Esophagus muscularis mucosa (tissue), 4 donors: Measurements from ENCODE around the gene ADGRF4. TPM values are rescaled to one million over a fixed set of nuclear protein-coding genes. Genes with fewer than 3 reads are reported as not detected.

ENCODE experiments used
- DNase-seq: peaks from one replicate; pipeline ENCODE4 v3.0.0-alpha.2; 2017; ENCODE audit errors: extremely low spot score
- H3K27ac ChIP-seq, 4 donors: fragments of 200-600 bp; sonication (generic); replicated peaks in 1 of 4; 1 replicate in 3 of 4; 2 replicates in 1 of 4; pipeline ENCODE4 v1.5.1; 2016 to 2019; ENCODE audit warnings: mild to moderate bottlenecking in 1 of 4
- H3K27me3 ChIP-seq, 4 donors: fragments of 200-600 bp; sonication (generic); one replicate each; pipeline versions ENCODE4 v1.5.1 to v1.6.0; 2016 to 2019
- H3K36me3 ChIP-seq, 4 donors: fragments of 200-600 bp; sonication (generic); one replicate each; pipeline ENCODE4 v1.5.1; 2016 to 2019
- H3K4me1 ChIP-seq, 4 donors: fragments of 200-600 bp; sonication (generic); one replicate each; pipeline ENCODE4 v1.5.1; 2016 to 2019
- H3K4me3 ChIP-seq, 4 donors: fragments of 200-600 bp; sonication (generic); 1 replicate in 2 of 4; 2 replicates in 2 of 4; pipeline ENCODE4 v1.5.1; 2016 to 2019; ENCODE audit warnings: mild to moderate bottlenecking in 4 of 4, moderate library complexity in 1 of 4
- H3K9me3 ChIP-seq, 4 donors: fragments of 200-600 bp; sonication (generic); 1 replicate in 3 of 4; 2 replicates in 1 of 4; pipeline ENCODE4 v1.5.1; 2016 to 2019
- EP300 ChIP-seq: sonication (generic); formaldehyde crosslinking; IDR thresholded peaks from one replicate; pipeline ENCODE4 v1.6.1; 2017; ENCODE audit warnings: antibody characterized with exemption
- POLR2A ChIP-seq: fragments of 450-650 bp; IDR thresholded peaks from one replicate; pipeline ENCODE4 v1.6.1; 2017; ENCODE audit warnings: antibody characterized with exemption, moderate library complexity, mild to moderate bottlenecking, low read depth
- POLR2AphosphoS5 ChIP-seq, 2 donors: sonication (generic); formaldehyde crosslinking; IDR thresholded peaks; one replicate each; pipeline ENCODE4 v1.6.1; 2017; ENCODE audit warnings: antibody characterized with exemption in 2 of 2
- WGBS: methylation state at CpG from one replicate; pipeline ENCODE4 v1.1.5; 2018; 5-methylcytosine and 5-hydroxymethylcytosine counted together
- intact Hi-C: fragments of 100-400 bp; cut with DNase I; formaldehyde crosslinking; loops from one replicate; pipeline ENCODE4 v1.15.1; 2023
- total RNA-seq, 4 donors: library from RNA; depleted of rRNA; stranded (reverse); fragments of >200 nt; gene quantifications; one replicate each; pipeline versions ENCODE4 v1.1.0 to v1.2.1, GENCODE V29; 2016
- TF ChIP-seq, protein P1 (sequence below), 3 experiments: fragments of 200-600 bp in 2 of 3; fragments of 450-650 bp in 1 of 3; sonication (generic) in 2 of 3; IDR thresholded peaks; one replicate each; pipeline ENCODE4 v1.5.1; 2017 to 2019; ENCODE audit warnings: antibody characterized with exemption in 3 of 3, mild to moderate bottlenecking in 2 of 3, moderate library complexity in 1 of 3

ADGRF4 gene
- total RNA-seq, 4 donors from 2014 or later, result 0.17 to 0.52 (median 0.37) TPM

DNA sequence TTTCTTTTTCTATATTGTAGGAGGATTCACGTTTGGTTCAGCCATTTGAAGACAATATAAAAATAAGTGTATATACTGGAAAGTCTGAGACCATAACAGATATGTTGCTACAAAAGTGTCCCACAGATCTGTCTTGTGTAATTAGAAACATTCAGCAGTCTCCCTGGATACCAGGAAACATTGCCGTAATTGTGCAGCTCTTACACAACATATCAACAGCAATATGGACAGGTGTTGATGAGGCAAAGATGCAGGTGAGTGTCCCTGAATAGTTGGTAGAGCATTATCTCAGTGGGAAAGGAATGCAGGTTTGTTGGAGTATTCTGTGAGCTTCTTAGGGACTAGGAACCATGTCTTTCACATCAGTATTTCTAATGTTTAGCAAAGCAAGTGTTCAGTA lies 18.3 kb upstream of the ADGRF4 start:
- 80% methylated on average over 2 of the region's 2 CpGs for WGBS
- TF ChIP-seq POLR2A, result no peak
- TF ChIP-seq, protein P1, sequence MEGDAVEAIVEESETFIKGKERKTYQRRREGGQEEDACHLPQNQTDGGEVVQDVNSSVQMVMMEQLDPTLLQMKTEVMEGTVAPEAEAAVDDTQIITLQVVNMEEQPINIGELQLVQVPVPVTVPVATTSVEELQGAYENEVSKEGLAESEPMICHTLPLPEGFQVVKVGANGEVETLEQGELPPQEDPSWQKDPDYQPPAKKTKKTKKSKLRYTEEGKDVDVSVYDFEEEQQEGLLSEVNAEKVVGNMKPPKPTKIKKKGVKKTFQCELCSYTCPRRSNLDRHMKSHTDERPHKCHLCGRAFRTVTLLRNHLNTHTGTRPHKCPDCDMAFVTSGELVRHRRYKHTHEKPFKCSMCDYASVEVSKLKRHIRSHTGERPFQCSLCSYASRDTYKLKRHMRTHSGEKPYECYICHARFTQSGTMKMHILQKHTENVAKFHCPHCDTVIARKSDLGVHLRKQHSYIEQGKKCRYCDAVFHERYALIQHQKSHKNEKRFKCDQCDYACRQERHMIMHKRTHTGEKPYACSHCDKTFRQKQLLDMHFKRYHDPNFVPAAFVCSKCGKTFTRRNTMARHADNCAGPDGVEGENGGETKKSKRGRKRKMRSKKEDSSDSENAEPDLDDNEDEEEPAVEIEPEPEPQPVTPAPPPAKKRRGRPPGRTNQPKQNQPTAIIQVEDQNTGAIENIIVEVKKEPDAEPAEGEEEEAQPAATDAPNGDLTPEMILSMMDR (IDR thresholded peaks at IDR 0.05), result no peak
- no peak for TF ChIP-seq EP300
- no peak for TF ChIP-seq POLR2AphosphoS5 (IDR thresholded peaks at IDR 0.05)
- intact Hi-C loops, result no loop called here
- H3K27me3 ChIP-seq, result no peaks in the 10 kb centered on the region
- H3K4me3 ChIP-seq, result no peak overlapping the region
- no peaks in the 10 kb centered on the region for H3K36me3 ChIP-seq
- H3K4me1 ChIP-seq, result no peaks in the 10 kb centered on the region
- DNase-seq, result no peak
- H3K27ac ChIP-seq, result no peak overlapping the region
- H3K9me3 ChIP-seq, result no peaks in the 10 kb centered on the region

DNA sequence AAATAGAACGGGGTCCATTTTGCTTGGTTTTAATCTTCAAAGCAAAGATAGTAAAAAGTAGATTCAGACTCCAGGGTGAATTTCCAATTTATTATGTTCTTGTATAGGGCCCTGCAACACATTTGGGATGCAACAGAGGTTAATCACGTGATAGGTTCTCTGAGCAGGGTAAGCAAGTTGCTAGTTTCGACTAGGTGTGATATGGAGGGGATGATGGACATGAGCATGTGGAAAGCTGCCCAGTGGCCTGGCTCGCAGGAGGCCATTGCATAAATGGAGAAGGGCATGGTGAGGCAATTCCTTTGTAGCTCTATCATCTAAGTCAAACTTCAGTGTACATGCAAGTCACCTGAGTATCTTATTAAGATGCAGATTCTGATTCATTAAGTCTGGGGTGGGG lies 17.7 kb upstream of the ADGRF4 start:
- no peak overlapping the region for H3K4me3 ChIP-seq
- TF ChIP-seq POLR2A (no peak), EP300 (no peak), POLR2AphosphoS5 (IDR thresholded peaks at IDR 0.05) (no peak)
- TF ChIP-seq, protein P1 (IDR thresholded peaks at IDR 0.05), result no peak
- no peaks in the 10 kb centered on the region for H3K36me3 ChIP-seq
- H3K27me3 ChIP-seq, result no peaks in the 10 kb centered on the region
- no peak overlapping the region for H3K27ac ChIP-seq
- no peaks in the 10 kb centered on the region for H3K9me3 ChIP-seq
- DNase-seq, result no peak
- H3K4me1 ChIP-seq, result no peaks in the 10 kb centered on the region
- intact Hi-C loops, result no loop called here
- WGBS, result 84% methylated on average over 4 of the region's 4 CpGs

DNA sequence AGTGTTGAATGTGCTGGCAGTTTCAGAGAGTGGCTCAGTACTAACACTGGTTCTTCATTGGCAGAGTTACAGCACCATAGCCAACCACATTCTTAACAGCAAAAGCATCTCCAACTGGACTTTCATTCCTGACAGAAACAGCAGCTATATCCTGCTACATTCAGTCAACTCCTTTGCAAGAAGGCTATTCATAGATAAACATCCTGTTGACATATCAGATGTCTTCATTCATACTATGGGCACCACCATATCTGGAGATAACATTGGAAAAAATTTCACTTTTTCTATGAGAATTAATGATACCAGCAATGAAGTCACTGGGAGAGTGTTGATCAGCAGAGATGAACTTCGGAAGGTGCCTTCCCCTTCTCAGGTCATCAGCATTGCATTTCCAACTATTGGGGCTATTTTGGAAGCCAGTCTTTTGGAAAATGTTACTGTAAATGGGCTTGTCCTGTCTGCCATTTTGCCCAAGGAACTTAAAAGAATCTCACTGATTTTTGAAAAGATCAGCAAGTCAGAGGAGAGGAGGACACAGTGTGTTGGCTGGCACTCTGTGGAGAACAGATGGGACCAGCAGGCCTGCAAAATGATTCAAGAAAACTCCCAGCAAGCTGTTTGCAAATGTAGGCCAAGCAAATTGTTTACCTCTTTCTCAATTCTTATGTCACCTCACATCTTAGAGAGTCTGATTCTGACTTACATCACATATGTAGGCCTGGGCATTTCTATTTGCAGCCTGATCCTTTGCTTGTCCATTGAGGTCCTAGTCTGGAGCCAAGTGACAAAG lies 17.0 kb upstream of the ADGRF4 start:
- Histone ChIP-seq H3K36me3 (no peaks in the 10 kb centered on the region), H3K4me1 (no peaks in the 10 kb centered on the region), H3K4me3 (no peak overlapping the region), H3K9me3 (no peaks in the 10 kb centered on the region), H3K27ac (no peak overlapping the region), H3K27me3 (no peaks in the 10 kb centered on the region)
- no peak for DNase-seq
- intact Hi-C loops, result no loop called here
- 89% methylated on average over 1 of the region's 1 CpG for WGBS
- TF ChIP-seq POLR2AphosphoS5 (IDR thresholded peaks at IDR 0.05), result no peak
- TF ChIP-seq, protein P1 (IDR thresholded peaks at IDR 0.05), result no peak
- no peak for TF ChIP-seq POLR2A
- TF ChIP-seq EP300, result no peak

DNA sequence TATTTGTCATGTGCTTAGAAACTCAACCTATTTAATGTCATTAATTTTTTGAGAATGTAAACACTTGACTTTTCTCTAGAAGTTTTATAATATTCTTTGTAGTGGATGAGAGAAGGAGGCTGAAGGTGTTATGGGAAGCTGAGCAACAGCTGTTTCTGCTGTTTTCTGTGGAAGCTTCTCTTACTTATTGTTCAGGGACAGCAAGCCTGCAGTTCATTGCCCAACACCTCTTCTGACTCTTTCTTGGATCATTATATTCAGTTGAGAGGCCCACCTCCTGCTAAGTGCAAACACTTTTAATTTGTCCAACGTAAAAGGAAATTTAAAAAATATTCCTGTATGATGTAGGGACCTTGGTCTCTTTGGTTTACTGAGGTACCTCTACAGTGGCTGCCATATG lies 12.0 kb upstream of the ADGRF4 start:
- intact Hi-C loops, result no loop called here
- TF ChIP-seq, protein P1 (IDR thresholded peaks at IDR 0.05), result no peak
- no peak for TF ChIP-seq POLR2A
- no peak for TF ChIP-seq EP300
- TF ChIP-seq POLR2AphosphoS5 (IDR thresholded peaks at IDR 0.05), result no peak
- Histone ChIP-seq H3K9me3 (no peaks in the 10 kb centered on the region), H3K4me1 (no peaks in the 10 kb centered on the region), H3K36me3 (no peaks in the 10 kb centered on the region), H3K4me3 (no peak overlapping the region), H3K27me3 (no peaks in the 10 kb centered on the region), H3K27ac (no peak overlapping the region)
- DNase-seq, result no peak
- WGBS, result 52% methylated on average over 1 of the region's 1 CpG

DNA sequence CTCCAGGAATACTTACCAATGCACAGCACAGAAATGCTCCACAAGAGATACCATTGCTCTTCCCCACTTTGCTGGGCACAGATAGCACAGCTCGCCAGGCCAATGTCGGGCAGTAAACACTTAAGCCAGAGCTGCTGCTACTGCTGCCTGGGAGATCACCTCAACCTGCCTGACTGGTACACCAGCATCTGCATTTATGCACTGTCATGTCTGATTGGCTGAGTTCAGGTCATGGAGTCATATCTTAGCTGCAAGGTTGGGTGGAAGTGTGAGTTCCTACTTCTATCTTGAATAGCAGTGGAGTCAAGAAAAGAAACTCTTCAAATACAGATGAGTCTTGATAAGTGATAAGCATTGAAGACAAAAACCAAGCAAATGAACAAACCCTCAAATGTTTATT lies 10.9 kb upstream of the ADGRF4 start:
- H3K9me3 ChIP-seq, result no peaks in the 10 kb centered on the region
- H3K4me1 ChIP-seq, result no peaks in the 10 kb centered on the region
- no peaks in the 10 kb centered on the region for H3K36me3 ChIP-seq
- no peak overlapping the region for H3K4me3 ChIP-seq
- intact Hi-C loops, result no loop called here
- no peak overlapping the region for H3K27ac ChIP-seq
- peak; percentile 82 for DNase-seq
- 100% methylated on average over 2 of the region's 2 CpGs for WGBS
- TF ChIP-seq POLR2AphosphoS5 (IDR thresholded peaks at IDR 0.05) (no peak), POLR2A (no peak), EP300 (no peak)
- TF ChIP-seq, protein P1 (IDR thresholded peaks at IDR 0.05), result no peak
- H3K27me3 ChIP-seq, result no peaks in the 10 kb centered on the region
